ENCODE data around the gene UQCR11. TPM values are rescaled to one million over a fixed set of nuclear protein-coding genes. Genes with fewer than 3 reads are reported as not detected.

The UQCR11 gene
- total RNA-seq, 6 donors from 2014 or later: 10.5 to 216 (median 67.3) TPM

- no peak for DNase-seq
- no peak for ATAC-seq (ENCODE audit: low FRiP score in 2 of 2)
- peak overlapping the region in 2 of 4 donors; percentile 76 to 97 for H3K27ac ChIP-seq
- peaks cover 7 to 35% (median 21%) of the 10 kb centered on the region in 4 donors for H3K36me3 ChIP-seq
- H3K9me3 ChIP-seq: no peaks in the 10 kb centered on the region
- whole genome bisulfite sequencing, 2 donors: 46 to 50% methylated on average over 3 to 10 of the region's 10 CpGs
- peak overlapping the region in 3 of 4 donors; percentile 86 to 91 (median 91) for H3K4me3 ChIP-seq
- H3K4me1 ChIP-seq: peaks cover 25 to 34% (median 28%) of the 10 kb centered on the region in 4 donors
- no peaks in the 10 kb centered on the region for H3K27me3 ChIP-seq
- TF ChIP-seq CTCF (IDR thresholded peaks at IDR 0.05): no peak
- TF ChIP-seq POLR2A (IDR thresholded peaks at IDR 0.05): no peak
- TF ChIP-seq EP300 (IDR thresholded peaks at IDR 0.05): no peak
- TF ChIP-seq POLR2AphosphoS5 (IDR thresholded peaks at IDR 0.05): no peak
These were observed 11.8 kb downstream of the UQCR11 start for GRCh38 chr19:1593501-1593772.

DNA sequence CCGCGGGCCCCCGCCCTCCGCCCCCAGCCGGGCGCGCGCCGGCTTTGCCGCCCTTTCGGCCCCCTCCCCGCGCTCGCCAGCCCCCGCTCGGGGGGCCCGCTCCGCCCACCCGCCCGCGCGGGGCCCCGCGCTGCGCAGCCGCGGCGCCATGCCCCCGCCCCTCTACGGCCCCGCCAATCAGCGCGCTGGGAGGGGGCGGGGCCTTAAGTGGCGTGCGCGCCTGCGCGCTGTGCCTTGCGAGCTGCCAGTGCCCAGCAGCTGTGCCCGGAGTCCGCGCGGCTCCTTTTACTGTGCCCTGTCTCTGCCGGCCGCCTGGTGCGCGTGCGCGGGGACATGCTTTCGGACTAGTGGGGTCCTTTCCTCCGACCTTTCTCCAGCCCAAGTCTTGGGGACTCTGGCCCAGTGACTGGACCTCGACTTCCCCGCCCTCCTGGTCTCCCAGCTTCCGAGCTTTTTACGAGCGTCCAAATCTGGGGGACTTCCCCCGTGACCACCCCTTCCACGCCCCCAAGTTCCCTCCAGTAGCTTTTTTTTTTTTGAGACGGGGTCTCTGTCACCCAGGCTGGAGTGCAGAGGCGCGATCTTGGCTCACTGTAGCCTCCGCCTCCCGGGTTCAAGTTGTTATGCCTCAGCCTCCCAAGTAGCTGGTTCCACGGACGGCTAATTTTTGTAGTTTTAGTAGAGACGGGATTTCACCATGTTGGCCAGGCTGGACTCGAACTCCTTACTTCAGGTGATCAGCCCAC, 12.3 kb downstream of the UQCR11 start, which contains the start of gene MBD3:
Gene MBD3 (minus strand): TSS at position 111 of the 746 bp plus-strand sequence. CDS start 234 bp downstream, outside the sequence.
- peaks cover 25 to 34% (median 28%) of the 10 kb centered on the region in 4 donors for H3K4me1 ChIP-seq
- H3K27ac ChIP-seq: peak within 1 kb of the TSS; percentile 91 to 97 (median 94)
- peak within 1 kb of the TSS; percentile 55 to 91 (median 88) for H3K4me3 ChIP-seq
- WGBS, 2 donors: 0 to 1% methylated on average over 22 to 38 of the region's 68 CpGs
- H3K27me3 ChIP-seq: no peaks in the 10 kb centered on the region
- ATAC-seq (ENCODE audit: low FRiP score in 2 of 2): peak; percentile 96
- no peaks in the 10 kb centered on the region for H3K9me3 ChIP-seq
- H3K36me3 ChIP-seq: peaks cover 5 to 30% (median 16%) of the 10 kb centered on the region in 4 donors
- peak; percentile 97 to 98 for DNase-seq
- TF ChIP-seq CTCF (IDR thresholded peaks at IDR 0.05) (peak in 4 of 6 experiments; percentile 23 to 58 (median 52)), POLR2AphosphoS5 (IDR thresholded peaks at IDR 0.05) (peak in 1 of 2 donors; percentile 57), EP300 (IDR thresholded peaks at IDR 0.05) (no peak), POLR2A (IDR thresholded peaks at IDR 0.05) (peak in 2 of 4 donors; percentile 53 to 56)

GRCh38 chr19:1592024-1592754, 13.1 kb downstream of the UQCR11 start:
- H3K9me3 ChIP-seq: no peaks in the 10 kb centered on the region
- peak overlapping the region; percentile 55 to 91 (median 88) for H3K4me3 ChIP-seq
- peaks cover 25 to 34% (median 28%) of the 10 kb centered on the region in 4 donors for H3K4me1 ChIP-seq
- TF ChIP-seq POLR2AphosphoS5 (IDR thresholded peaks at IDR 0.05) (peak; percentile 16 to 52), CTCF (IDR thresholded peaks at IDR 0.05) (peak in 3 of 6 experiments; percentile 16 to 30 (median 28)), EP300 (IDR thresholded peaks at IDR 0.05) (no peak), POLR2A (IDR thresholded peaks at IDR 0.05) (peak; percentile 43 to 76 (median 75))
- peak; percentile 86 to 94 for ATAC-seq (ENCODE audit: low FRiP score in 2 of 2)
- H3K36me3 ChIP-seq: peaks cover under 1 to 22% (median 9%) of the 10 kb centered on the region in 4 donors
- H3K27ac ChIP-seq: peak overlapping the region; percentile 91 to 97 (median 94)
- WGBS, 2 donors: 0% methylated on average over 5 to 41 of the region's 94 CpGs
- peak; percentile 83 to 98 for DNase-seq
- H3K27me3 ChIP-seq: no peaks in the 10 kb centered on the region

GRCh38 chr19:1591421-1592023, 13.7 kb downstream of the UQCR11 start:
- peak overlapping the region; percentile 55 to 91 (median 88) for H3K4me3 ChIP-seq
- DNase-seq: no peak
- H3K9me3 ChIP-seq: no peaks in the 10 kb centered on the region
- no peak for TF ChIP-seq POLR2AphosphoS5 (IDR thresholded peaks at IDR 0.05)
- TF ChIP-seq POLR2A (IDR thresholded peaks at IDR 0.05): no peak
- H3K27ac ChIP-seq: peak overlapping the region; percentile 91 to 97 (median 94)
- WGBS, 2 donors: 1 to 2% methylated on average over 25 to 31 of the region's 31 CpGs
- peaks cover 25 to 34% (median 28%) of the 10 kb centered on the region in 4 donors for H3K4me1 ChIP-seq
- H3K27me3 ChIP-seq: no peaks in the 10 kb centered on the region
- H3K36me3 ChIP-seq: peaks cover 0 to 15% (median 4%) of the 10 kb centered on the region in 4 donors
- peak in 1 of 2 donors; percentile 2 for ATAC-seq (ENCODE audit: low FRiP score in 2 of 2)

Measured in upper lobe of left lung (tissue), 6 donors.